Right lung (tissue), 10 donors: ENCODE data around the gene MZT2A. TPM values are rescaled to one million over a fixed set of nuclear protein-coding genes. Genes with fewer than 3 reads are reported as not detected.
A peak's percentile ranks its signal among the peaks of the same experiment; 100 is the strongest.
"Not testable (repeated sequence)": the region's sequence is repeated elsewhere in the genome, so short reads cannot be mapped to it uniquely, and the experiment has no call there.

Source experiments
- DNase-seq, 2 donors: peaks; one replicate each; pipeline ENCODE4 v3.0.0-alpha.2; 2013
- long read RNA-seq, 8 donors: transcript quantifications; one replicate each; lab custom pipeline, GENCODE V29; 2026
- polyA plus RNA-seq, 5 donors: library from polyadenylated mRNA; unstranded; fragments of 120-200 nt; gene quantifications; one replicate each; pipeline versions ENCODE4 v1.2.1 to v1.2.3, GENCODE V29; 2013; ENCODE audit warnings: inconsistent platforms in 1 of 5, low replicate concordance in 1 of 5; ENCODE audit not compliant: insufficient read length in 5 of 5, insufficient read depth in 1 of 5

Gene MZT2A
- polyA plus RNA-seq: 10 to 100 TPM; 31.7 to 85.8 (median 46.8) TPM
- long read RNA-seq, donor 1, transcript MZT2A-201 (3 exons, 624 nt): major isoform, 80 of 120 reads
- long read RNA-seq, donor 1, partial matches to known transcripts: 33 of 120 reads
- long read RNA-seq, donor 1, other reads (novel, unspliced or antisense): 5 of 120 reads
- long read RNA-seq, donor 2, transcript MZT2A-201 (3 exons, 624 nt): major isoform, 35 of 84 reads
- long read RNA-seq, donor 2, partial matches to known transcripts: 46 of 84 reads
- long read RNA-seq, donor 2, other reads (novel, unspliced or antisense): 0 of 84 reads
- long read RNA-seq, donor 3, transcript MZT2A-201 (3 exons, 624 nt): major isoform, 47 of 66 reads
- long read RNA-seq, donor 3, partial matches to known transcripts: 15 of 66 reads
- long read RNA-seq, donor 3, other reads (novel, unspliced or antisense): 0 of 66 reads
- long read RNA-seq, donor 4, transcript MZT2A-201 (3 exons, 624 nt): major isoform, 36 of 108 reads
- long read RNA-seq, donor 4, partial matches to known transcripts: 71 of 108 reads
- long read RNA-seq, donor 4, other reads (novel, unspliced or antisense): 0 of 108 reads
- long read RNA-seq, donor 5, transcript MZT2A-204 (4 exons, 980 nt): minor isoform, 9 of 171 reads
- long read RNA-seq, donor 5, transcript MZT2A-201 (3 exons, 624 nt): major isoform, 67 of 171 reads
- long read RNA-seq, donor 5, partial matches to known transcripts: 94 of 171 reads
- long read RNA-seq, donor 5, other reads (novel, unspliced or antisense): 0 of 171 reads
- long read RNA-seq, donor 6, transcript MZT2A-201 (3 exons, 624 nt): major isoform, 55 of 138 reads
- long read RNA-seq, donor 6, transcript MZT2A-204 (4 exons, 980 nt): minor isoform, 6 of 138 reads
- long read RNA-seq, donor 6, partial matches to known transcripts: 71 of 138 reads
- long read RNA-seq, donor 6, other reads (novel, unspliced or antisense): 6 of 138 reads
- long read RNA-seq, donor 7, transcript MZT2A-201 (3 exons, 624 nt): major isoform, 32 of 38 reads
- long read RNA-seq, donor 7, partial matches to known transcripts: 5 of 38 reads
- long read RNA-seq, donor 7, other reads (novel, unspliced or antisense): 0 of 38 reads
- long read RNA-seq, donor 8, transcript MZT2A-201 (3 exons, 624 nt): major isoform, 9 of 12 reads
- long read RNA-seq, donor 8, partial matches to known transcripts: 0 of 12 reads
- long read RNA-seq, donor 8, other reads (novel, unspliced or antisense): 0 of 12 reads

- DNase-seq: peak in 1 of 2 donors; percentile 15
Measured at GRCh38 chr2:131492015-131492417, at the start of gene MZT2A. TSS of gene MZT2A (minus strand) at chr2:131492397. CDS start at chr2:131492376, 21 bp downstream.

GRCh38 chr2:131538856-131539255, 46.7 kb upstream of the MZT2A start:
- DNase-seq: not testable (repeated sequence)

GRCh38 chr2:131536841-131537240, 44.6 kb upstream of the MZT2A start:
- DNase-seq: not testable (repeated sequence)

- DNase-seq: not testable (repeated sequence)
Measured at GRCh38 chr2:131535951-131536826, 44.0 kb upstream of the MZT2A start.

GRCh38 chr2:131535526-131535925, 43.3 kb upstream of the MZT2A start:
- DNase-seq: no peak

- not testable (repeated sequence) for DNase-seq
Measured at GRCh38 chr2:131534965-131535364, 42.8 kb upstream of the MZT2A start.

- not testable (repeated sequence) for DNase-seq
Measured at GRCh38 chr2:131534317-131534672, 42.1 kb upstream of the MZT2A start.

GRCh38 chr2:131533609-131534316, 41.6 kb upstream of the MZT2A start:
- DNase-seq: not testable (repeated sequence)

- not testable (repeated sequence) for DNase-seq
Measured at GRCh38 chr2:131532723-131533608, 40.8 kb upstream of the MZT2A start.

- DNase-seq: not testable (repeated sequence)
Measured at GRCh38 chr2:131531547-131532185, 39.5 kb upstream of the MZT2A start.

GRCh38 chr2:131530626-131531344, 38.6 kb upstream of the MZT2A start:
- DNase-seq: not testable (repeated sequence)

- not testable (repeated sequence) for DNase-seq
Measured at GRCh38 chr2:131529864-131530445, 37.8 kb upstream of the MZT2A start.

- DNase-seq: not testable (repeated sequence)
Measured at GRCh38 chr2:131528981-131529863, 37.0 kb upstream of the MZT2A start.

- peak; percentile 25 to 28 for DNase-seq
Measured at GRCh38 chr2:131527131-131528001, 35.2 kb upstream of the MZT2A start, which contains the start of gene CCDC74A. TSS of gene CCDC74A (plus strand) at chr2:131527888. CDS start at chr2:131527971, 83 bp downstream.

- DNase-seq: not testable (repeated sequence)
Measured at GRCh38 chr2:131525256-131525655, 33.1 kb upstream of the MZT2A start.
